ENCODE measurements around the gene NDUFB2.
"Not testable (repeated sequence)": the region's sequence is repeated elsewhere in the genome, so short reads cannot be mapped to it uniquely, and the experiment has no call there.

The NDUFB2 gene

GRCh38 chr7:140743255-140743654 lies 46.7 kb downstream of the NDUFB2 start:
- DNase-seq (ENCODE audit: low spot score), result not testable (repeated sequence)

DNA sequence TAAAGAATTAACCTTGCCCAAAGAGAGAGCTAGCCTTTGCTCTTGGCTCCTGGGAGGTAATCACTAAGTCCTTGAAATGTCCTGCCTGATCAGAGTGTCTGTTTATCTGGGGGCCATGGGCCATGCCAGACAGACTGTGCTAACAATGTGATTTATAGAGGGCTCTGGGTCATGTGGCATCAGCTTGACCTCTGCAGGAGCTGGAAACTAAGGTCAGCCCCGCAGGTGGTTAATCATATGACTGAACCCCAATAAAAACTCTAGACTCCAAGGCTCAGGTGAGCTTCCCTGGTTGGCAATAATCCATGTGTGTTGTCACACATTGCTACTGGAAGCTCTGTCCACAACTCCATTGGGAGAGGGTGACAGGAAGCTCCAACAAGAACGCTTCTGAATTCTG lies 47.5 kb downstream of the NDUFB2 start:
- DNase-seq (ENCODE audit: low spot score), result no peak

DNA sequence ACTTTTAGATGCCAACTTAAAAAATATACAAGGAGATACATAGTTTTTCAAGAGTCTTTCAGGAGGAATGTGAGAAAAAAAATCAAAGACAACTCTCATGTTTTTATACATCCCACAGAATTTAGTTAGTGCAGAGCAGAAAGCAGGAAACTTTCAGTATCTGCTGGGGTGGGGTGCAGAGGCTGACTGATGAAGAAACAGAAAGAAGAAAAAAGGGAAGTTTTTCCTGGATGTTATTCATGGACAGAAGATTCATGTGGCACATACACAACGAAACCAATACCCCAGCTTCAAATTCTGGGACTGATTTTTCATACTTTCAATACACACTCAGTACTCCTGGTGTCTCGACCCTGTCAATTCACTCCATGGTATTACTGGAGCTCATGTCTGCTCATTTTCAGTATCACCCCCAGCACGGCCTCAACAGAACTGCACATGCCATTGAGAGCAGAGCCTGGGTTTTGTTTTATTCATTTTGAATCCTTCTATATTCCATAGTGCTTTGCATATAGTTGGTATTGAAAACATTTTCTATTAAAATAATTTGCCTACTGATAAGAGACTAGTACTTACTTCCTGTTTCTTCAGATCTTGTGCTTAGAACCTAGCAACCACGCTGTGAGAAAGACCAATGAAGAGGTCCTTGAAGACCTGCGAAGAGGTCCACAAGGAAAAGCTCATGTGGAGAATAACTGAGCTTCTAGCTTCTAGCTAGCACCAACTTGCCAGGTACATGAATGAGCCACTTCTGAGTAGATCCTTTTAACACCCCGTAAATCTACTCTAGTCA lies 49.0 kb downstream of the NDUFB2 start:
- DNase-seq (ENCODE audit: low spot score), result no peak

GRCh38 chr7:140746751-140747150 lies 50.2 kb downstream of the NDUFB2 start:
- DNase-seq (ENCODE audit: low spot score), result no peak

DNA sequence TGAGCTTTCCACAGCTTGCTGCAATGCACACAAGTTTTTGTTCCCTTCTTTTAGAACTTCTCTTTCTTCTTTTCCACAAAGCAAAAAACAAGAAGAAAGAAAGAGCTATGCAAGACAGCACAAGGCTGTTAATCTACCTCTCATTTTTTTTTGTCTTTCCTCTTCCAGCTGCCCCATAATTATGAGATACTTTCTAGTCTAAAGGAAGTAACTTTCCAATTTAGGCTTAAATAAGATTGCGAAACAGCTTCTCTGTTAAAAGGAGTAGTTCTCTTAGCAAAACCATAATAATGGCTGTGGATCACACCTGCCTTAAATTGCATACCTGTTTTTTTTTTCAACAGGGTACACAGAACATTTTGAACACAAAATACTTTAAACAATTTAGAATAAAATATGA lies 56.0 kb downstream of the NDUFB2 start:
- no peak for DNase-seq (ENCODE audit: low spot score)

DNA sequence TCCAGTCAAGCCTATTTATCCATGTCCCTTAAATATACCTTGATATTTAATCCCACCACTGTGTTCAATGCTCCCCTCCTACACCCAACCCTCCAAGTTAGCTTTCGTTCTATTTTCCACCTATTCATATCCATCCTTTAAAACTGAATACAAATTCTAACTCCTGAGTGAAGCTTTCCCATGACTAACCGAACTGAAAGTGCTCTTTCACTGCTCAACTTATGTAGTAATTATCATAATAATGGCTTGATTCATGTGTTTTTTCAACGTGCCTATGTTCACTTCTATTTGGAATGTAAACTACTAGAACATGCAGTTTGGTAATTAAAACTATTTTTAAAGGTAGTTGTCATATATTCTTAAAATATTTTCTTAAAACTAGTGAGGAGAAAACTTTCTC lies 58.0 kb downstream of the NDUFB2 start:
- DNase-seq (ENCODE audit: low spot score), result no peak
